Medulla oblongata (tissue), 1 donor: ENCODE data around the gene U2AF2.
A peak's percentile ranks its signal among the peaks of the same experiment; 100 is the strongest.

Experiments
- DNase-seq: peaks from one replicate; pipeline ENCODE4 v3.0.0-alpha.2; 2015; ENCODE audit errors: extremely low spot score

U2AF2 gene

GRCh38 chr19:55621673-55622231 lies 33.1 kb upstream of the U2AF2 start:
- DNase-seq: no peak

- no peak for DNase-seq
Observed at GRCh38 chr19:55622242-55622969, 32.4 kb upstream of the U2AF2 start.

- DNase-seq: no peak
Observed at GRCh38 chr19:55623130-55623529, 31.7 kb upstream of the U2AF2 start.

GRCh38 chr19:55623561-55623960 lies 31.3 kb upstream of the U2AF2 start:
- no peak for DNase-seq

- DNase-seq: peak; percentile 93
Observed at GRCh38 chr19:55624109-55625003, 30.5 kb upstream of the U2AF2 start, which contains the start of gene ZNF784. ZNF784 (minus strand) TSS chr19:55624566; CDS start chr19:55624561, 5 bp downstream.

- no peak for DNase-seq
Observed at GRCh38 chr19:55625004-55625326, 29.9 kb upstream of the U2AF2 start.

GRCh38 chr19:55626350-55626749 lies 28.5 kb upstream of the U2AF2 start:
- DNase-seq: no peak

GRCh38 chr19:55632463-55632834 lies 22.4 kb upstream of the U2AF2 start:
- peak; percentile 97 for DNase-seq

GRCh38 chr19:55633861-55634260 lies 21.0 kb upstream of the U2AF2 start:
- no peak for DNase-seq

GRCh38 chr19:55635334-55635717 lies 19.5 kb upstream of the U2AF2 start:
- no peak for DNase-seq

- DNase-seq: peak; percentile 1
Observed at GRCh38 chr19:55635856-55636440, 18.9 kb upstream of the U2AF2 start.

GRCh38 chr19:55636723-55637122 lies 18.1 kb upstream of the U2AF2 start:
- DNase-seq: no peak

GRCh38 chr19:55637534-55637933 lies 17.3 kb upstream of the U2AF2 start:
- no peak for DNase-seq

- DNase-seq: peak; percentile 8
Observed at GRCh38 chr19:55638864-55639359, 15.9 kb upstream of the U2AF2 start.

GRCh38 chr19:55640043-55640576 lies 14.7 kb upstream of the U2AF2 start:
- DNase-seq: peak; percentile 52

- DNase-seq: peak; percentile 54
Observed at GRCh38 chr19:55640577-55641425, 14.0 kb upstream of the U2AF2 start, which contains the start of gene ZNF580. ZNF580 (plus strand) TSS chr19:55641002; CDS start chr19:55642509, 1,507 bp downstream.

GRCh38 chr19:55641426-55642152 lies 13.2 kb upstream of the U2AF2 start:
- peak; percentile 19 for DNase-seq

GRCh38 chr19:55642153-55643002 lies 12.5 kb upstream of the U2AF2 start:
- peak; percentile 19 for DNase-seq
